ENCODE measurements around the gene ALKBH5.

The ALKBH5 gene

DNA sequence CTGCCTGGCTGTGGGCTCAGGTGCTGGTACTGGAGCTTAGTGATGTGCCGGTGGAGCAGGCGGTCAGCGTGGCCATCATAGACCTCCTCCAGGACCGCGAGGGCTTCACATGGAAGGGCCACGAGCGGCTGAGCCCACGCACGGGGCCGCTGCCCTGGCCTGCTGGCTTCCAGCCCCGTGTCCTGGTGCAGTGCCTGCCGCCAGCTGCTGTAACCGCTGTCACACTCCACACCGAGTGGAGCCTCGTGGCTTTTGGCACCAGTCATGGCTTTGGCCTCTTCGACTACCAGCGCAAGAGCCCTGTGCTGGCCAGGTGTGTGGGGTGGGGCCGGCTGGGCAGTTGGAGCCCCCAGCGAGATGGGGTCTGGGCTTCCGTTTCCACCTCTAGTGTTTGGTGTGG is 53.8 kb downstream of the ALKBH5 start:
- Histone ChIP-seq H3K9me3 (replicated peaks; ENCODE audit: low read length) (no peaks in the 10 kb centered on the region), H3K27me3 (ENCODE audit: control insufficient read depth, insufficient read depth, low read length) (no peaks in the 10 kb centered on the region), H3K4me2 (ENCODE audit: low read length) (no peak overlapping the region), H3K9ac (ENCODE audit: low read depth, low read length) (no peak overlapping the region), H3K4me3 (ENCODE audit: low read length) (no peak overlapping the region), H3K36me3 (ENCODE audit: insufficient read depth, low read length) (peaks cover 54% of the 10 kb centered on the region), H3K4me1 (ENCODE audit: control insufficient read depth, insufficient read depth, low read length) (peaks cover 18% of the 10 kb centered on the region)

DNA sequence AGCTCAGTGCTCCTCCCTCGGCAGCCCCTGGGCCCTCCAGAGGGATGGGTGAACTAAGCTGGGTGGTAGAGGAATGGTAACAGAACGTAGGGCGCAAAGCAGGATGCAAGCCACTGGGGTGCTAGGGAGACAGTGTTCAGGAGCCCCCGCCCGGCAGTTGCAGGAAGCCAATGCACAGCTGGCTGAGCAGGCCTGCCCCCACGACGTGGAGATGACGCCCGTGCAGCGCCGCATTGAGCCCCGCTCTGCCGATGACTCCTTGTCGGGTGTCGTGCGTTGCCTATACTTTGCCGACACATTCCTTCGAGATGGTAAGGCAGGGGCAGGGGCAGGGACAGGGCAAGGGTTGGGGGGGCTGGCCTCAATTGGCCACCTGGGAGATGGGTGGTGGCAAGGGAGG is 54.7 kb downstream of the ALKBH5 start:
- Histone ChIP-seq H3K4me3 (ENCODE audit: low read length) (no peak overlapping the region), H3K27me3 (ENCODE audit: control insufficient read depth, insufficient read depth, low read length) (no peaks in the 10 kb centered on the region), H3K9ac (ENCODE audit: low read depth, low read length) (no peak overlapping the region), H3K36me3 (ENCODE audit: insufficient read depth, low read length) (peaks cover 51% of the 10 kb centered on the region), H3K4me2 (ENCODE audit: low read length) (no peak overlapping the region), H3K4me1 (ENCODE audit: control insufficient read depth, insufficient read depth, low read length) (peaks cover 18% of the 10 kb centered on the region), H3K9me3 (replicated peaks; ENCODE audit: low read length) (no peaks in the 10 kb centered on the region)

DNA sequence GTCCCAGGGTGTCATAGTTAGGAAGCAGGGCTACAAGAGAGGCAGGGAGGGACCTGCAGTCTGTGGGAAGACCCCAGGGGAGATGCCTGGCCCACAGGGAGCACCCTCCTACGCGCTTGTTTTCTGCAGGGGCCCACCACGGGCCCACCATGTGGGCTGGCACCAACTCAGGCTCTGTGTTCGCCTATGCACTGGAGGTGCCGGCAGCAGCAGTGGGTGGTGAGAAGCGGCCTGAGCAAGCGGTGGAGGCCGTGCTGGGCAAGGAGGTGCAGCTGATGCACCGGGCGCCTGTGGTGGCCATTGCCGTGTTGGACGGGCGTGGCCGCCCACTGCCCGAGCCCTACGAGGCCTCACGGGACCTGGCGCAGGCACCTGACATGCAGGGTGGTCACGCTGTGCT is 56.8 kb downstream of the ALKBH5 start:
- peaks cover 46% of the 10 kb centered on the region for H3K36me3 ChIP-seq (ENCODE audit: insufficient read depth, low read length)
- no peak overlapping the region for H3K4me2 ChIP-seq (ENCODE audit: low read length)
- no peak overlapping the region for H3K9ac ChIP-seq (ENCODE audit: low read depth, low read length)
- no peak overlapping the region for H3K4me3 ChIP-seq (ENCODE audit: low read length)
- H3K9me3 ChIP-seq (replicated peaks; ENCODE audit: low read length): no peaks in the 10 kb centered on the region
- H3K27me3 ChIP-seq (ENCODE audit: control insufficient read depth, insufficient read depth, low read length): no peaks in the 10 kb centered on the region
- H3K4me1 ChIP-seq (ENCODE audit: control insufficient read depth, insufficient read depth, low read length): peaks cover 11% of the 10 kb centered on the region

DNA sequence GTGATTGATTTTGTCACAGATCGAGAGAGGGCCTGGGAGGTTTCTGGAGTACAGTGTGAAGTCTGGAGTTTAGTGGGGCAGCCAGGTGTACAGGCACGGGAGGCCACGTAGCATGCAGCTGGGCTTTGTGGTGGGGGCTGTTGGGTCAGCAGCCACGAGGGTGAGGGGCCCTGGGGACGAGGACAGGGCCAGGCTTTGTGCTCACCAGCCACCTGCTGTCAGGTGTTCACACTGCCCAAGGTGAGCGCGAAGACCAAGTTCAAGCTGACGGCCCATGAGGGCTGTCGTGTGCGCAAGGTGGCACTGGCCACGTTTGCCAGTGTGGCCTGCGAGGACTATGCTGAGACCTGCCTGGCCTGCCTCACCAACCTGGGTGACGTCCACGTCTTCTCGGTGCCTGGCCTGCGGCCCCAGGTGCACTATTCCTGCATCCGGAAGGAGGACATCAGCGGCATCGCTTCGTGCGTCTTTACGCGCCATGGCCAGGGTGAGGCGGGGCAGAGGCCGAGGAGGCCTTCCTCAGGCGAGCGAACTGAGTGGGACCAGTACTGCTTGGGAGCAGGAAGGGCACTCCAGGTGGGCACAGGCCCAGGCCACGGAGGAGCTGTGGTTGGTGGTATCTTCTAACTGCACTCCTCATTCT is 57.7 kb downstream of the ALKBH5 start:
- Histone ChIP-seq H3K9ac (ENCODE audit: low read depth, low read length) (no peak overlapping the region), H3K4me1 (ENCODE audit: control insufficient read depth, insufficient read depth, low read length) (peaks cover 2% of the 10 kb centered on the region), H3K36me3 (ENCODE audit: insufficient read depth, low read length) (peaks cover 55% of the 10 kb centered on the region), H3K9me3 (replicated peaks; ENCODE audit: low read length) (no peaks in the 10 kb centered on the region), H3K4me2 (ENCODE audit: low read length) (no peak overlapping the region), H3K4me3 (ENCODE audit: low read length) (no peak overlapping the region), H3K27me3 (ENCODE audit: control insufficient read depth, insufficient read depth, low read length) (no peaks in the 10 kb centered on the region)

DNA sequence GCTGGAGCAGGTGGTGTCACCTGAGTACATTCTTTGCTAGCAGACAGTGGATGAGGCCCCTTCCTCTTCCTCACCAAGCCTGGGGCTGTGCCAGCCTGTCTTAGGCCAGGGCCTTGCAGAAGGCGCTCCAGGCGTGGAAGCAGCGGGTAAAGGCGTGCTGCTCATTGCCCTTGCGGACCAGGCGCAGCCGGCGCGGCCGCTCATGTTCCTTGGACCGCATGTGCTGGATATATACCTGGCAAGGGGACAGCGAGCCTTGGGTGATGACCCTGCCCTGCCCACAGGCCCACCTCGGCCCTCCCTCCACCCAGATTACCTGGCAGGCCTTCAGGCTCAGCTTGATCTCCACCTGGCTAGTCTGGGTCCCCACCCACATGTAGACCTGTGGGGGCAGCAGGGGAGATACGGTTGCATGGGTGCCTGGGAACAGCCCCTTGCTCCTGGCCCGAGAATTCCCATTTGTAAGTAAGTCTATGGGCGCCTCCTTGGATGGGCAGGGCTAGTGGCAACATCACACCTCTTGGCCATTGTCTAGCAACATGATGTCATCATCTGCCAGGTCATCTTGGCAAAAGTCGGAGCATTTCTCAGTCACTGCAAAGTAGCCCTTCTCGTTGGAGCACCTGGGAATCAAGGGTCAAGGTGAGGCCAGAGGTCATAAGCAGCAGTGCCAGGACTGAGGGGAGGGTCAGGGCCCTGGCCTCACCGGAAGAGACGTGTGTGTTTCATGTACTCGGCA is 61.6 kb downstream of the ALKBH5 start:
- Histone ChIP-seq H3K27me3 (ENCODE audit: control insufficient read depth, insufficient read depth, low read length) (no peaks in the 10 kb centered on the region), H3K9ac (ENCODE audit: low read depth, low read length) (no peak overlapping the region), H3K4me1 (ENCODE audit: control insufficient read depth, insufficient read depth, low read length) (no peaks in the 10 kb centered on the region), H3K36me3 (ENCODE audit: insufficient read depth, low read length) (peaks cover 64% of the 10 kb centered on the region), H3K9me3 (replicated peaks; ENCODE audit: low read length) (no peaks in the 10 kb centered on the region), H3K4me3 (ENCODE audit: low read length) (no peak overlapping the region), H3K4me2 (ENCODE audit: low read length) (no peak overlapping the region)

DNA sequence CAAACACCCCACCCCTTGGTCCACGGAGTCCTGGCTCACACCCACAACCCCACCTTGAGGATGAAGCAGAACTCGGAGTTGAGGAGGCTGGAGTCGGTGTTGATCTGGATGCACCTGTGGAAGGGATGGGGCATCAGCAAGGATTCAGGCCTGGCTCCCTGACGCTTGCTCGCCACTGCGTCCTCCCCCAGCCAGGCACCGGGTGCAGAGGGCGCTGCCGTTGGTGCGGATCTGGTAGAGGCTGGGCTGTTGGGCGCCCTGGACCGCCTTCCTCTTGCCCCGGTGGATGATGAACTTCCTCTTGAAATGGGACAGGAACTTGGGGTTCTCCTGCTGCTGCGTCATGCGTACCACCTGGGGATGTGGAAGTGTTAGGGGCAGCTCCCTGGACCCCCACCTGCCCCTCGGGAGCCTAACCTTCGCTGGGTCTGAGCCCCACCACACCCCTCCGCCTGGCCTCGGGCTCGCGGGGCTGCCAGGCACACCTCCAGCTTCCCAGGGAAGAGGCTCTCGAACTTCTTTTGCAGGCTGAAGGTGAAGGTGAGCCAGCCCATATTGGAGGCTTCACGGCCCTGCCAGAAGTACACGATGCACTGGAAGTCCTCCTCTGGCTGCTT is 62.6 kb downstream of the ALKBH5 start:
- Histone ChIP-seq H3K9me3 (replicated peaks; ENCODE audit: low read length) (no peaks in the 10 kb centered on the region), H3K4me1 (ENCODE audit: control insufficient read depth, insufficient read depth, low read length) (no peaks in the 10 kb centered on the region), H3K9ac (ENCODE audit: low read depth, low read length) (no peak overlapping the region), H3K4me3 (ENCODE audit: low read length) (no peak overlapping the region), H3K4me2 (ENCODE audit: low read length) (no peak overlapping the region), H3K36me3 (ENCODE audit: insufficient read depth, low read length) (peaks cover 74% of the 10 kb centered on the region), H3K27me3 (ENCODE audit: control insufficient read depth, insufficient read depth, low read length) (no peaks in the 10 kb centered on the region)

DNA sequence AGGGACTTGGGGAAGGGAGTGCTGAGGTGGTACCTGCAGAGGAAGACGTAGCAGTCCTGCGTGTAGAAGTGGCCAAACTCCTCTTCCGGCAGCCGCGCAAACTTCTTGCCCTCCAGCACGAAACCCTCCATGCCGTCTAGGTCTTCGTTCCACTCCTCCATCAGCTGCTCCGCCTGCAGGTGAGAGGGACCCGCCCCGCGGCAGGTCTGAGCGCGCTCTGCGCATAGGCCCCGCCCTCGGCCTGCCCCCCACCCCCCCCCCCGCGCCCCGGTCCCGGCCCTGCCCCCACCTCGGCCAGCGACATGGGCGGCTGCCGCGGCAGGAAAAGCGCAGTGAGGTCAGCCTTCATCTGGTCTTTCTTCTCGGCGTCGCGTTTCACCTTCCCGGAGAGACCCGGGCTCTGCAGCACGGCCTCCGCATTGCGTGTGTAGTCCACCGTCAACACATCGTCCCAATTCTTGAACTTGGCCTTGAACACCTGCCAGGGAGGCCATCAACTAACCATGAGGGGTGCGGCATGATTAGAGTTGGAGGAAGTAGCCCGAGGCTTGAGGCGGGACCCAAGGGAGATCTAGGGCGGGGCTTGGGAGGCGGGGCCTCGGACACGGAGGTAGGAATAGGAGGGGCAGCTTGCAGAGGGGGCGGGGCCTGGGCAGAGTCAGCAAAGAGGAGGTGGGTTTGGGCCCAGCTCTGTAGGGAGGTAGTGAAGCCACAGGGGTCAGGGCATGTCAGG is 63.4 kb downstream of the ALKBH5 start:
- Histone ChIP-seq H3K9ac (ENCODE audit: low read depth, low read length) (no peak overlapping the region), H3K4me3 (ENCODE audit: low read length) (no peak overlapping the region), H3K9me3 (replicated peaks; ENCODE audit: low read length) (no peaks in the 10 kb centered on the region), H3K4me2 (ENCODE audit: low read length) (no peak overlapping the region), H3K4me1 (ENCODE audit: control insufficient read depth, insufficient read depth, low read length) (no peaks in the 10 kb centered on the region), H3K36me3 (ENCODE audit: insufficient read depth, low read length) (peaks cover 78% of the 10 kb centered on the region), H3K27me3 (ENCODE audit: control insufficient read depth, insufficient read depth, low read length) (no peaks in the 10 kb centered on the region)

DNA sequence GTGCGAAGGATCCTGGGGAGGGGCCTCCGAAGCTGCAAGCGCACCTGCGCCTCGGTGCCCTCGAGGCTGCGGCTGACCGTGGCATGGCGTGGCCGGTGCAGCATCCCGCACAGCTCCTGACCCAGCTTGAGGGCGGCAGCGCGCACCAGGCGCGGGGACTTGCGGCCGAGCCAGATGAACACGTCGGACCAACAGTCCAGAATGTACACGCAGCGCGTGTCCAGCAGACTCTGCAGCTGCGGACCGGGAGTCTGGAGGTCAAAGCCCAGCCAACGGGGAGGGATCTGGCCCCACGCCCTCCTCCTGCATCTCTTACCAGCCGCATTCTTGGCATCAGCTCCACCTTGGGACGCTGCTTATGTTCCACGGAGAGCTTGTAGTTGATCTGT is 64.0 kb downstream of the ALKBH5 start:
- no peak overlapping the region for H3K4me3 ChIP-seq (ENCODE audit: low read length)
- no peaks in the 10 kb centered on the region for H3K9me3 ChIP-seq (replicated peaks; ENCODE audit: low read length)
- no peaks in the 10 kb centered on the region for H3K27me3 ChIP-seq (ENCODE audit: control insufficient read depth, insufficient read depth, low read length)
- peaks cover 81% of the 10 kb centered on the region for H3K36me3 ChIP-seq (ENCODE audit: insufficient read depth, low read length)
- H3K4me2 ChIP-seq (ENCODE audit: low read length): no peak overlapping the region
- H3K4me1 ChIP-seq (ENCODE audit: control insufficient read depth, insufficient read depth, low read length): no peaks in the 10 kb centered on the region
- no peak overlapping the region for H3K9ac ChIP-seq (ENCODE audit: low read depth, low read length)

DNA sequence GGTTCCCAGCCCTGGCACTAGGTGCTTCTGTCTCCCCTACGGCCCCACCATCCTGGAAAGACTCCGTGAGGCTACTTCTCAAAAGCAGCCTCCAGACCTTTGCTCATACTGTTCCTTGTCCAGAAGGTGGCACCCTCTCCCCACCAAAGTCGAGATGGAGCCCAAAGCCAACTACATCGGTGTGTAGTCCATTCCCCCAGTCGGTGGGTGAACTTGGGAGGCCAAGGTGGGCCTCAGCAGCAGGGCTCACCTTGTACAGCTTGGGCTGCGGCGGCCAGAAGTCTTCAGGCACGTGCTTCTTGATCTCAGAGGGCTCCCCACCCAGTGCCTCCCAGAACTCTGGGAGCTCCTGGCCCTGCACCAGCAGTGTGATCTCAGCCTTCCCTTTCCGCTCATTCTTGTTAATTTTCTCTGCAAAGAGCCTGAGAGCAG is 64.7 kb downstream of the ALKBH5 start:
- no peak overlapping the region for H3K4me3 ChIP-seq (ENCODE audit: low read length)

DNA sequence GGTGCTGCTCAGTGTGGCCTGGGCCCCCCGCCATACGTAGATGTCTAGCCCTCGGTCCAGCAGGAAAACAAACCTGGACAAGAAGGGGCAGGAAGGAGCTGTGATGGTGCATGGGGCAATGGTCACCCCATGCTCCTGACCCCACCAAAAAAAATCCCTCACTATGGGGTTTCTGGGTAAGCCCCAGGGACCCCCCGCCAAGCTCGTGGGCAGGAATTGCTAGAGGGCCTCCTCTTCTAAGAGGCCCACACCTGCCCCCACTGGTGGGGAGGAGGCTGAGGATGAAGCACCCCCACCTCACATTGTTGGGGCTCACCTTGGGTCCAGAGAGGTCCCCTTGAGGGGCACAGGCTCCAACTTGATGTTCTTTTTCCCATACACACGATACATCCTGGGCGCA is 65.2 kb downstream of the ALKBH5 start:
- H3K27me3 ChIP-seq (ENCODE audit: control insufficient read depth, insufficient read depth, low read length): no peaks in the 10 kb centered on the region
- H3K4me1 ChIP-seq (ENCODE audit: control insufficient read depth, insufficient read depth, low read length): no peaks in the 10 kb centered on the region
- no peak overlapping the region for H3K4me2 ChIP-seq (ENCODE audit: low read length)
- no peaks in the 10 kb centered on the region for H3K9me3 ChIP-seq (replicated peaks; ENCODE audit: low read length)
- H3K4me3 ChIP-seq (ENCODE audit: low read length): no peak overlapping the region
- H3K36me3 ChIP-seq (ENCODE audit: insufficient read depth, low read length): peaks cover 88% of the 10 kb centered on the region
- H3K9ac ChIP-seq (ENCODE audit: low read depth, low read length): no peak overlapping the region

More for the DNA sequence above, 64.7 kb downstream of the ALKBH5 start:
- Histone ChIP-seq H3K9ac (ENCODE audit: low read depth, low read length) (no peak overlapping the region), H3K36me3 (ENCODE audit: insufficient read depth, low read length) (peaks cover 88% of the 10 kb centered on the region), H3K27me3 (ENCODE audit: control insufficient read depth, insufficient read depth, low read length) (no peaks in the 10 kb centered on the region), H3K4me2 (ENCODE audit: low read length) (no peak overlapping the region), H3K4me1 (ENCODE audit: control insufficient read depth, insufficient read depth, low read length) (no peaks in the 10 kb centered on the region), H3K9me3 (replicated peaks; ENCODE audit: low read length) (no peaks in the 10 kb centered on the region)

DNA sequence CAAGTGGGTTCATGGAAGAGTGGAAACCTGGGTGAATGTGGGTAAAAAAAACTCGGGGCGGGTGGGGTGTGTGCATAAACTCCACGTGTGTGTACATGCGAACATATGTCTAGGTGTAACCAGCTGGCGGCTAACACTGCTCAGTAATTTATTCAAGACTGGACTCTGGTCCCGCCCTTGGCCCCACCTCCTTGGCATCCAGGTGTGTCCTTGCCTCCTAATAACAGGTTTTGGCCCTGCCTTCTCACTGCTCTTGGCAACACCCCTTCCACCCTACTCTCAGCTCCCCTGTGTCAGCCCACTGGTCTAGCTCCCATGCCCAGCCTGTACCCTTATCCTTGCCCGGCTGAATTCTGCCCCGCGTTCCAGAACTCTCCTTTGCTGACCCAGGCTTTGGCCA is 66.6 kb downstream of the ALKBH5 start:
- H3K4me3 ChIP-seq (ENCODE audit: low read length): no peak overlapping the region
- no peaks in the 10 kb centered on the region for H3K27me3 ChIP-seq (ENCODE audit: control insufficient read depth, insufficient read depth, low read length)
- H3K9me3 ChIP-seq (replicated peaks; ENCODE audit: low read length): no peaks in the 10 kb centered on the region
- no peak overlapping the region for H3K9ac ChIP-seq (ENCODE audit: low read depth, low read length)
- no peaks in the 10 kb centered on the region for H3K4me1 ChIP-seq (ENCODE audit: control insufficient read depth, insufficient read depth, low read length)
- peaks cover 95% of the 10 kb centered on the region for H3K36me3 ChIP-seq (ENCODE audit: insufficient read depth, low read length)
- H3K4me2 ChIP-seq (ENCODE audit: low read length): no peak overlapping the region

Data from skeletal muscle satellite cell (primary cell).